Astrocyte (in vitro differentiated cells and primary cell): Measurements from ENCODE around the gene RPLP2.

Experiments
- EZH2 ChIP-seq: IDR thresholded peaks from 2 replicates; pipeline ENCODE4 v1.6.1; 2012; ENCODE audit warnings: mild to moderate bottlenecking, low read length, inconsistent platforms; ENCODE audit not compliant: insufficient read depth
- TF ChIP-seq, protein P1 (sequence below): IDR thresholded peaks from 2 replicates; pipeline ENCODE4 v1.5.1; 2011; ENCODE audit warnings: low read depth, mild to moderate bottlenecking, inconsistent platforms, low read length, moderate library complexity; ENCODE audit not compliant: insufficient read depth

DNA sequence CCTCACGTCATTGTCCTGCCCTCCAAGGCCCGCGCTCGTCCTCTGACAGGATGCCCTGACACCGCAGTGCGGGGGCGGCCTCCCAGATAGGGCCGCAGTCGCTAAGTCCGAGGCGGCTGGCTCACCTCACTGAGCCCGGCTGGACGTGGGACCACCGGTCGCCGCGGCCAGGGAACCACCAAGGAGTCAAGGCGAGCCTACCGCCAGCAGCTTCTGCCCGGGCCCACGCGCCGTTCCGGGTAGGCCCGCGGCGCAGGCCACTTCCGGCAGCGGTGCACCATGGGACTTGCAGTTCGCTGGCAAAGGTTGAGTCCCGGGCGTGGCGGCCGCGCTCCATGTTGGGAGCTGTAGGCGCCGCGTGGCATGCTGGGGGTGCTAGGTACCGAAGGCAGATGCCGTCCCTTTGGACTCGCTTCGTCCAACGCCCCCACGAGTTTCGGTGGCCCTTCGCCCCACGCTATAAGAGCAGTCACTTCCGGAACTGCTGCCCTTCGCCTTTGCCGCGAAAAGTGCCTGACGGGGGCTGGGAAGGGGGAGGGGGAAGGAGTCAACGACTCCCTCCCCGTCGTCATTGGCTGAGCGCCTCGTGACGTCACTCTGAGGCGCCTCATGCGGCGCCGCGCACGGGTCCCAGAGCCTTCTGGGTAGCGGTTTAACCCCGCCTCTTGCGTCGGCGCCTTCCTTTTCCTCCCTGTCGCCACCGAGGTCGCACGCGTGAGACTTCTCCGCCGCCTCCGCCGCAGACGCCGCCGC lies at the start of gene RPLP2:
- no peak for TF ChIP-seq EZH2
- TF ChIP-seq, protein P1, sequence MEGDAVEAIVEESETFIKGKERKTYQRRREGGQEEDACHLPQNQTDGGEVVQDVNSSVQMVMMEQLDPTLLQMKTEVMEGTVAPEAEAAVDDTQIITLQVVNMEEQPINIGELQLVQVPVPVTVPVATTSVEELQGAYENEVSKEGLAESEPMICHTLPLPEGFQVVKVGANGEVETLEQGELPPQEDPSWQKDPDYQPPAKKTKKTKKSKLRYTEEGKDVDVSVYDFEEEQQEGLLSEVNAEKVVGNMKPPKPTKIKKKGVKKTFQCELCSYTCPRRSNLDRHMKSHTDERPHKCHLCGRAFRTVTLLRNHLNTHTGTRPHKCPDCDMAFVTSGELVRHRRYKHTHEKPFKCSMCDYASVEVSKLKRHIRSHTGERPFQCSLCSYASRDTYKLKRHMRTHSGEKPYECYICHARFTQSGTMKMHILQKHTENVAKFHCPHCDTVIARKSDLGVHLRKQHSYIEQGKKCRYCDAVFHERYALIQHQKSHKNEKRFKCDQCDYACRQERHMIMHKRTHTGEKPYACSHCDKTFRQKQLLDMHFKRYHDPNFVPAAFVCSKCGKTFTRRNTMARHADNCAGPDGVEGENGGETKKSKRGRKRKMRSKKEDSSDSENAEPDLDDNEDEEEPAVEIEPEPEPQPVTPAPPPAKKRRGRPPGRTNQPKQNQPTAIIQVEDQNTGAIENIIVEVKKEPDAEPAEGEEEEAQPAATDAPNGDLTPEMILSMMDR = no peak
